ENCODE data around the gene PEX12.
"Not testable (repeated sequence)": the region's sequence is repeated elsewhere in the genome, so short reads cannot be mapped to it uniquely, and the experiment has no call there.

PEX12 gene

GRCh38 chr17:35578929-35579432, 610 bp upstream of the PEX12 start:
- Histone ChIP-seq H3K4me1 (ENCODE audit: control insufficient read depth, insufficient read depth, low read length, unreplicated experiment) (peaks cover 18% of the 10 kb centered on the region), H3K27me3 (ENCODE audit: insufficient read depth, low read length) (no peaks in the 10 kb centered on the region), H3K79me2 (ENCODE audit: control insufficient read depth, insufficient read depth, low read length, unreplicated experiment) (peaks cover 9% of the 10 kb centered on the region), H3K4me3 (ENCODE audit: low read depth, low read length) (peak overlapping the region; percentile 81), H3K36me3 (ENCODE audit: insufficient read depth, low read length) (peaks cover 5% of the 10 kb centered on the region; the same call in 1 of the 2 replicates), H2AFZ (ENCODE audit: low read length, unreplicated experiment) (peak overlapping the region; percentile 56), H3K27ac (ENCODE audit: low read depth, low read length) (peak overlapping the region; percentile 34)

GRCh38 chr17:35577830-35578196, 558 bp downstream of the PEX12 start:
- H3K27ac ChIP-seq (ENCODE audit: low read depth, low read length): peak overlapping the region; percentile 33

GRCh38 chr17:35575759-35576158, 2.6 kb downstream of the PEX12 start:
- no peak overlapping the region for H3K27ac ChIP-seq (ENCODE audit: low read depth, low read length)
- peaks cover 5% of the 10 kb centered on the region; the same call in 1 of the 2 replicates for H3K36me3 ChIP-seq (ENCODE audit: insufficient read depth, low read length)
- H2AFZ ChIP-seq (ENCODE audit: low read length, unreplicated experiment): no peak overlapping the region
- no peak overlapping the region for H3K4me3 ChIP-seq (ENCODE audit: low read depth, low read length)
- peaks cover 15% of the 10 kb centered on the region for H3K79me2 ChIP-seq (ENCODE audit: control insufficient read depth, insufficient read depth, low read length, unreplicated experiment)
- no peaks in the 10 kb centered on the region for H3K27me3 ChIP-seq (ENCODE audit: insufficient read depth, low read length)
- H3K4me1 ChIP-seq (ENCODE audit: control insufficient read depth, insufficient read depth, low read length, unreplicated experiment): peaks cover 18% of the 10 kb centered on the region

More at GRCh38 chr17:35577830-35578196, 558 bp downstream of the PEX12 start:
- peaks cover 9% of the 10 kb centered on the region for H3K79me2 ChIP-seq (ENCODE audit: control insufficient read depth, insufficient read depth, low read length, unreplicated experiment)
- H3K36me3 ChIP-seq (ENCODE audit: insufficient read depth, low read length): peaks cover 5% of the 10 kb centered on the region; the same call in 1 of the 2 replicates
- peaks cover 18% of the 10 kb centered on the region for H3K4me1 ChIP-seq (ENCODE audit: control insufficient read depth, insufficient read depth, low read length, unreplicated experiment)
- H2AFZ ChIP-seq (ENCODE audit: low read length, unreplicated experiment): peak overlapping the region; percentile 89
- H3K27me3 ChIP-seq (ENCODE audit: insufficient read depth, low read length): no peaks in the 10 kb centered on the region
- H3K4me3 ChIP-seq (ENCODE audit: low read depth, low read length): peak overlapping the region; percentile 81

- peak overlapping the region; percentile 87 for H3K4me3 ChIP-seq (ENCODE audit: low read depth, low read length)
- no peak overlapping the region for H3K27ac ChIP-seq (ENCODE audit: low read depth, low read length)
- H3K27me3 ChIP-seq (ENCODE audit: insufficient read depth, low read length): no peaks in the 10 kb centered on the region
- peaks cover 31% of the 10 kb centered on the region for H3K79me2 ChIP-seq (ENCODE audit: control insufficient read depth, insufficient read depth, low read length, unreplicated experiment)
- no peak overlapping the region for H2AFZ ChIP-seq (ENCODE audit: low read length, unreplicated experiment)
- H3K4me1 ChIP-seq (ENCODE audit: control insufficient read depth, insufficient read depth, low read length, unreplicated experiment): peaks cover 16% of the 10 kb centered on the region
- H3K36me3 ChIP-seq (ENCODE audit: insufficient read depth, low read length): peaks cover 1% of the 10 kb centered on the region; the same call in 1 of the 2 replicates
Observed at GRCh38 chr17:35569405-35569804, 9.0 kb downstream of the PEX12 start.

- no peaks in the 10 kb centered on the region for H3K36me3 ChIP-seq (ENCODE audit: insufficient read depth, low read length)
- peak overlapping the region; percentile 87 for H3K4me3 ChIP-seq (ENCODE audit: low read depth, low read length)
- peak overlapping the region; percentile 49; the same call in 1 of the 2 replicates for H3K27ac ChIP-seq (ENCODE audit: low read depth, low read length)
- peaks cover 31% of the 10 kb centered on the region for H3K79me2 ChIP-seq (ENCODE audit: control insufficient read depth, insufficient read depth, low read length, unreplicated experiment)
- H3K4me1 ChIP-seq (ENCODE audit: control insufficient read depth, insufficient read depth, low read length, unreplicated experiment): peaks cover 16% of the 10 kb centered on the region
- peak overlapping the region; percentile 71 for H2AFZ ChIP-seq (ENCODE audit: low read length, unreplicated experiment)
- no peaks in the 10 kb centered on the region for H3K27me3 ChIP-seq (ENCODE audit: insufficient read depth, low read length)
Observed at GRCh38 chr17:35568561-35568960, 9.8 kb downstream of the PEX12 start.

GRCh38 chr17:35566968-35567367, 11.4 kb downstream of the PEX12 start:
- Histone ChIP-seq H3K4me3 (ENCODE audit: low read depth, low read length) (peak overlapping the region; percentile 87; the same call in 1 of the 2 replicates), H3K4me1 (ENCODE audit: control insufficient read depth, insufficient read depth, low read length, unreplicated experiment) (peaks cover 16% of the 10 kb centered on the region), H3K27ac (ENCODE audit: low read depth, low read length) (no peak overlapping the region), H3K27me3 (ENCODE audit: insufficient read depth, low read length) (no peaks in the 10 kb centered on the region), H2AFZ (ENCODE audit: low read length, unreplicated experiment) (no peak overlapping the region), H3K79me2 (ENCODE audit: control insufficient read depth, insufficient read depth, low read length, unreplicated experiment) (peaks cover 31% of the 10 kb centered on the region), H3K36me3 (ENCODE audit: insufficient read depth, low read length) (no peaks in the 10 kb centered on the region)

GRCh38 chr17:35563181-35563580, 15.2 kb downstream of the PEX12 start:
- H3K79me2 ChIP-seq (ENCODE audit: control insufficient read depth, insufficient read depth, low read length, unreplicated experiment); H2AFZ ChIP-seq (ENCODE audit: low read length, unreplicated experiment); H3K4me1 ChIP-seq (ENCODE audit: control insufficient read depth, insufficient read depth, low read length, unreplicated experiment); H3K36me3 ChIP-seq (ENCODE audit: insufficient read depth, low read length); H3K27ac ChIP-seq (ENCODE audit: low read depth, low read length); H3K4me3 ChIP-seq (ENCODE audit: low read depth, low read length); H3K27me3 ChIP-seq (ENCODE audit: insufficient read depth, low read length): not testable (repeated sequence)

- H3K4me3 ChIP-seq (ENCODE audit: low read depth, low read length): no peak within 1 kb of the TSS
- no peaks in the 10 kb centered on the region for H3K36me3 ChIP-seq (ENCODE audit: insufficient read depth, low read length)
- no peak within 1 kb of the TSS for H3K27ac ChIP-seq (ENCODE audit: low read depth, low read length)
- H3K27me3 ChIP-seq (ENCODE audit: insufficient read depth, low read length): 0 out of 2 replicates have a peak, but pooled peaks cover 10% of the 10 kb centered on the region
- no peaks in the 10 kb centered on the region for H3K4me1 ChIP-seq (ENCODE audit: control insufficient read depth, insufficient read depth, low read length, unreplicated experiment)
- H3K79me2 ChIP-seq (ENCODE audit: control insufficient read depth, insufficient read depth, low read length, unreplicated experiment): no peaks in the 10 kb centered on the region
- H2AFZ ChIP-seq (ENCODE audit: low read length, unreplicated experiment): no peak within 1 kb of the TSS
Observed at GRCh38 chr17:35560703-35561102, 17.7 kb downstream of the PEX12 start, which contains the start of gene SLFN14. Gene SLFN14 (minus strand): TSS chr17:35560819. CDS start chr17:35558062, 2,757 bp downstream.

GRCh38 chr17:35559495-35560210, 18.7 kb downstream of the PEX12 start:
- no peak overlapping the region for H3K27ac ChIP-seq (ENCODE audit: low read depth, low read length)
- H3K4me3 ChIP-seq (ENCODE audit: low read depth, low read length): no peak overlapping the region
- 0 out of 2 replicates have a peak, but pooled peaks cover 10% of the 10 kb centered on the region for H3K27me3 ChIP-seq (ENCODE audit: insufficient read depth, low read length)
- no peaks in the 10 kb centered on the region for H3K79me2 ChIP-seq (ENCODE audit: control insufficient read depth, insufficient read depth, low read length, unreplicated experiment)
- H3K36me3 ChIP-seq (ENCODE audit: insufficient read depth, low read length): no peaks in the 10 kb centered on the region
- no peak overlapping the region for H2AFZ ChIP-seq (ENCODE audit: low read length, unreplicated experiment)
- no peaks in the 10 kb centered on the region for H3K4me1 ChIP-seq (ENCODE audit: control insufficient read depth, insufficient read depth, low read length, unreplicated experiment)

- no peak overlapping the region for H2AFZ ChIP-seq (ENCODE audit: low read length, unreplicated experiment)
- peaks cover 16% of the 10 kb centered on the region; the same call in 1 of the 2 replicates for H3K27me3 ChIP-seq (ENCODE audit: insufficient read depth, low read length)
Observed at GRCh38 chr17:35557353-35557752, 21.0 kb downstream of the PEX12 start.

GRCh38 chr17:35555691-35556090, 22.7 kb downstream of the PEX12 start:
- H3K27ac ChIP-seq (ENCODE audit: low read depth, low read length): no peak overlapping the region
- H3K4me1 ChIP-seq (ENCODE audit: control insufficient read depth, insufficient read depth, low read length, unreplicated experiment): no peaks in the 10 kb centered on the region
- no peaks in the 10 kb centered on the region for H3K36me3 ChIP-seq (ENCODE audit: insufficient read depth, low read length)
- H2AFZ ChIP-seq (ENCODE audit: low read length, unreplicated experiment): no peak overlapping the region
- H3K27me3 ChIP-seq (ENCODE audit: insufficient read depth, low read length): peaks cover 16% of the 10 kb centered on the region; the same call in 1 of the 2 replicates
- H3K79me2 ChIP-seq (ENCODE audit: control insufficient read depth, insufficient read depth, low read length, unreplicated experiment): no peaks in the 10 kb centered on the region
- H3K4me3 ChIP-seq (ENCODE audit: low read depth, low read length): no peak overlapping the region

More at GRCh38 chr17:35557353-35557752, 21.0 kb downstream of the PEX12 start:
- Histone ChIP-seq H3K36me3 (ENCODE audit: insufficient read depth, low read length) (no peaks in the 10 kb centered on the region), H3K4me3 (ENCODE audit: low read depth, low read length) (no peak overlapping the region), H3K4me1 (ENCODE audit: control insufficient read depth, insufficient read depth, low read length, unreplicated experiment) (no peaks in the 10 kb centered on the region), H3K27ac (ENCODE audit: low read depth, low read length) (no peak overlapping the region), H3K79me2 (ENCODE audit: control insufficient read depth, insufficient read depth, low read length, unreplicated experiment) (no peaks in the 10 kb centered on the region)

Measured in ACC112 (cell line).